CD4-positive, alpha-beta T cell treated with Interleukin-12 subunit alpha and Interleukin-12 subunit beta, for 1 hour (primary cell): ENCODE measurements around the gene C2orf74.
A peak's percentile ranks its signal among the peaks of the same experiment; 100 is the strongest.
"Not testable (repeated sequence)": the region's sequence is repeated elsewhere in the genome, so short reads cannot be mapped to it uniquely, and the experiment has no call there.

ENCODE experiments used
- DNase-seq: peaks from one replicate; pipeline ENCODE4 v3.0.0-alpha.2; 2020

Gene C2orf74

GRCh38 chr2:61161888-61162287, at the start of gene C2orf74:
Gene C2orf74 (plus strand): TSS chr2:61162188. CDS start chr2:61162515, 327 bp downstream.
- no peak for DNase-seq

DNA sequence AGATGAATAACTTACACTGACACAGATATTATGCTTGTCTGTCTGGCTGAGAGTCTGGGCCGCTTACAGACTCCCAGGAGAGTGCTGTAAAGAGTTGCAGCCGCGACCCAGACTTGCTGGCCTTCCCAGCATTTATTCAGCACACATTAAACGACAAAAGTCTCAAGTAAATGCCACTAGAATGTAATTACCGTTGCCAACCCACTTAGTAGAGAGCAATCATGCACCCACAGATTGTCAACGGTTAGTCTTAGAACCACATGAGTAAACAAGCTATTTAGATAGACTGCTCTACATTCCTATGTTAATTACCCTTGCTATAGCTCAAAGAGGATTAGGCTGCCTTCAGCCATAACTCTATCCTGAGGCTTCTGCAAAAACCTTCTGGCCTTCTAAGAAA, 47.8 kb upstream of the C2orf74 start:
- DNase-seq: no peak

DNA sequence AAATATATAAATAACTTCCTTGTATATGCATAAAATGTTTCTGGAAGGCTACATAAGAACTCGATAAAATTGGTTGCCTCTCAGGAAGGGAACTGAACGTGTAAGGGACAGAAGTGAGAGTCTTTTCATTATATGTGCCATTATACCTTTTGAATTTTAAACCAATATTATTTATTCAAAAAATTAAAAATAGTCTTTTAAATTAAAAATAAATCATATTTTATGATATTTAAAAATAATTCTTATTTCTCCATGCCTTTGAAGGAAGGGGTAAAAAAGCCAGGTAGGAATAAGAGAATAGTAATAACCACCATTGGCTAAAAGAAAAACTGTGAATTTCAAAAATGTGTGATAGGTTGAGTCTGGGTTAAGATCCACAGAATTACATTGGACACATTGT, 45.7 kb upstream of the C2orf74 start:
- no peak for DNase-seq

DNA sequence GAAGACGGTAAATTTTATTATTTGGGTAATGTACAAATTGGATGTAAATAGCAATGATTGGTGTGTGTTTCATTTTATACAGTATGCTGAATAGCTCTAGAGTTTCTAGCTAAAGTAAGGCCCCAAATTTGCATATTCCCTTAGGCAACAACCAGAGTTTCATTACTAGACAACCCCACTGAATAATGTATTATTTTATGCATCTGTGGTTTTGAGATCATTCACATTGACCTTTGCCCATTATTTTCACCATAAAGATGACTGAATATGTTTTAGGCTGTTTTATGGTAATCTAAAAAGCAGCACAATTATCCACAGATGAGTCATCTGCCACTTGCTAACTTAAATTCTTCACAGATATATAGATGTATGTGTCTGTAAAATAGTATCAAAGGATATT, 44.5 kb upstream of the C2orf74 start:
- no peak for DNase-seq

DNA sequence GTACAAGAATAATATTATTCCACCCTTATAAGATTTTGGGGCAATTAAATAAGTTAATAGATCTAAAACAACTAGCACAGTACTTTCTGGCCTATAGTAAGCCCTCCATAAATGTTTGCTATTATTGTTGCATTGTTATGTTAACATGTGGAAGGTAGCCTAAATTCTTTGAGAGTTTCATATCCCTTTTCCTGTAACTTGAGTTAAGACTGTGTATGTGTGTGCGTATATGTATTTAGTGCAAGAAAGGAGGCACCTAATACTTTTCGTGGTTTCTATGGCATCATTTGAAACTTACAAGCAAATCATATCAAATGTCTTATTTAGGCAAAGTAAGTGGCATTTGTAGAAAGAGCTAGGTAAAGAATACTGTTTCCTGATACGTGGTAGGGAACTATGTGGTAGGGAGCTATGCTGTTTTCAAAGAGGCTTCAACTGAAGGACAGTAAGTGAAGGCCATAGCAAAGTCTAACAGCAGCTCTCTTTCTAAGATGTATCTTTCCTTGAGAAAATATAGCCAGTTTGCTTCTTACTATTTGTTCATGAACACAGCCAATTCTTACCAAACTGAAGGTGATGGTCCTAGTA, 36.8 kb upstream of the C2orf74 start:
- no peak for DNase-seq

- DNase-seq: no peak
These were observed 36.2 kb upstream of the C2orf74 start for GRCh38 chr2:61125798-61126197.

- not testable (repeated sequence) for DNase-seq
These were observed 33.9 kb upstream of the C2orf74 start for GRCh38 chr2:61128122-61128521.

DNA sequence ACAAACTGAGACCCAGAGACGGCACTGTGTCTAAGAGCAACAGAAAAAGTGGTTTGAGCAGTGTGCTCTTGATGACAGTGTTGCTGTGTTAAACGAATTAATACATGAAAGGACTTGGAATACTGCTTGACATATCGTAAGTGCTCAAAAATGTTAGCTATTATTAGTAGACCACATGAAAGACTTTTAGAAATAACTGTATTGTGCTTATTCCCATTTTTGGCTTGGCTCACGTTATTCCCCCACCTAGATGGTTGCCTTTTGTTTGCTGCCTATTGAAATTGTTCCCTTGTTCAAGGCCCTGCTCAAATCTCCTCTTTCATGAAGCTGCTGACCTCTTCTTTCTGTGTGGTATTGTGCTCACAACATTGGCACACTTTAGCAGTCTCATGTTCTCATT, 27.8 kb upstream of the C2orf74 start:
- no peak for DNase-seq

DNA sequence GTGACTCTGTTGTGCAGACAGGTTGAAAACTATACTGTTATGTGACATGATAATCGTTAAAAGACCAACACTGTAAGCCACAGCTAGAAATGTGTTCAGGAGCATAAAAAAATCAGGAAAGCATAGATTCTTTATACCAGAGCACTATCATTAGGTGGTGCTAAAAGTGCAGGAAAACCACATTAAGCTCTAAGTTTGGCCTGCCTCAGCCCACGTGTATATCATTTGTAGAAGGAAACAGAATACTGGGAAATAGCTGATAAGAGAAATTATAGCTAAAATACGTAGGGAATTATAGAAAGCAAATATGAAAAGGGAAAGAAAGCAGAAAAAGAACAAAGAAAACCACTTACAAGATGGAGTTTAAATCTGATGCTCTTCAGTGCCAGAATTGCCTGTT, 26.5 kb upstream of the C2orf74 start:
- peak; percentile 24 for DNase-seq

GRCh38 chr2:61138859-61139258, 23.1 kb upstream of the C2orf74 start:
- no peak for DNase-seq

DNA sequence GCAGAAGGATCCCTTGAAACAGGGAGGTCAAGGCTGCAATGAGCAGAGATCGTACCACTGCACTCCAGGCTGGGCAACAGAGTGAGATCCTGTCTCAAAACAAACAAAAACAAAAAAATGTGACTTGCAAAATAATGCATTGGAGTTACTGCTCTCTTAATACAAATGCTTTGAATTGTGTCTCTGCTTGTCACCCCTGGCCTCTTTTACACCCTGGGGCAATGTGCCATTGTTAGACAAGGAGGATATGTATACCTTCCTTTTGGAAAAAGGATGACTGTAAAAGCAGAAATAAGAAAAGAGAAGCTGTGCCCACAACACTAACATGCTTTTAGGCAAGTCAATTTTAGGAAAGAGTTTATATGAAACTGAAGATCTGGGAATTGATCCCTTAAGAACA, 20.8 kb upstream of the C2orf74 start:
- DNase-seq: no peak

- DNase-seq: peak; percentile 96
These were observed 17.2 kb upstream of the C2orf74 start for GRCh38 chr2:61144697-61145268.

DNA sequence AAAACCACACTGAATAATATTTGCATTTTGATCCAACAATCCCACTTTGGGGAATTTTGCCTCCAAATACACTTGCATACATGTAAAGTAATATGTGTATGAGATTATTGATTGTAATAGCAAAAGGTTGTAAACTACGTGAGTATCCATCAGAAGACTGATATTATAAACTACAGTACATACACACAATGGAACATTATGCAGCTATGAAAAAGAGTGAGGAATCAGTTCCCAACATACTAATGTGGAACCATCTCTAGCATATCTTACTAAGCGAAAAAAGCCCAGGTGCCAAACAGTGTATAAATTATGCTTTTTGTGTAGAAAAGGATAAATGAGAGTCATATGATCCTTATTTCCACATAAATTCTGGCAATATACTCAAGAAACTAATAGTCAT, 16.0 kb upstream of the C2orf74 start:
- DNase-seq: no peak

DNA sequence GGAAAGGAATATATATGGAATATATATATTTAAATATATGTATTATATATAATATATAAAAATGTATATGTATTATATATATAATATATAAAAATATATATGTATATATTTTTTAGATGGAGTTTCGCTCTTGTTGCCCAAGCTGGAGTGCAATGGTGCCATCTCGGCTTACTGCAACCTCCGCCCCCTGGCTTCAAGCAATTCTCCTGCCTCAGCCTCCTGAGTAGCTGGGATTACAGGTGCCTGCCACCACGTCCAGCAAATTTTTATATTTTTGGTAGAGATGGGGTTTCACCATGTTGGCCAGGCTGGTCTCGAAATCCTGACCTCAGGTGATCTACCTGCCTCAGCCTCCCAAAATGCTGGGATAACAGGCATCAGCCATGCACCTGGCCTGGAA, 13.9 kb upstream of the C2orf74 start:
- not testable (repeated sequence) for DNase-seq

- DNase-seq: no peak
These were observed 12.9 kb upstream of the C2orf74 start for GRCh38 chr2:61149074-61149473.

DNA sequence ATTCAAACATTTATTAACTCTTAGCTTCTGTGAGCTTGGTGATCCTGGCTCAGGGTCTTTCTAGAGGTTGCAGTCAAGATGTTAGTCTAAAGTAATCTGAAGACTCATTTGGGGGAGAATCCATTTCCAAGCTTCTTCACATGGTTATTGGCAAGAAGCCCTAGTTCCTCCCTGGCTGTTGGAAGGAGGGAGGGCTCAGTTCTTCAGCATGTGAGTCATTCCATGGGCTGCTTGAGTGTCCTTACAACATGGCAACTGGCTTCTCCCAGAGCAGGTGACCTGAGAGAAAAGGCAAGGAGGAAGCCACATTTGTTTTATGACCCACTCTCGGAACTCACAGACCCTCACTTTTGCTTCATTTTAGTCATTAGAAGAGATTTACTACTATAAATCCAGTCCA, 10.6 kb upstream of the C2orf74 start:
- DNase-seq: no peak

DNA sequence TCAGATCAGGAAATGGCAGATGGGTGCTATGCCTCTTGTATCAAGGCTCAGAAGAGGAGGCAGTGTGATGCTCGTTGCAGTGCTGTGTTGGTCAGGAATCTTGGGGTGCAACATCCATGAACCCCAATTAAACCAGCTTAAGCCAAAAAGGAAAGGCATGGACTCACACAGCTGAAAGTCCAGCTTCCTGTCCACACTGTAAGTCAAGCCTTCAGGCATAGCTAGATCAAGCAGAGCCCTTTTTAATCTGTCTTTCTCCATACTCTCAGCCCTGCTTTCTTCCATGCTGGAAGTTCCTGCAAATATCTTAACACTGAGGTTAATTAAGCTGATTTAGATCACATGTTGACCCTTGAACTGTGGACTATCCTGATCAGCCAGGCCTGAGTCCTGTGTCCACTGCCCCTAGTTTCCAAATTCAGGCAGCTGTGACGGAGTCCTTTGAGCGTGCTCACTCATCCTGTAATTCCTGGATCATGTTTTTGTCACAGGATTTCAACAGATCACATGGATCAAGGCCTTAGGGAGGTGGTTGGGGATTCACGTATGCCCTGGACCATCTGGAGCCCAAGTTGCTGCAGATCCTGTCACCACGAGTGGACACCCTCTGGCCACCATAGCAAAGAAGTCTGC, 4.5 kb upstream of the C2orf74 start:
- DNase-seq: no peak

- DNase-seq: no peak
These were observed 3.5 kb upstream of the C2orf74 start for GRCh38 chr2:61158356-61158955.

- DNase-seq: no peak
These were observed 733 bp downstream of the C2orf74 start for GRCh38 chr2:61162721-61163120.

DNA sequence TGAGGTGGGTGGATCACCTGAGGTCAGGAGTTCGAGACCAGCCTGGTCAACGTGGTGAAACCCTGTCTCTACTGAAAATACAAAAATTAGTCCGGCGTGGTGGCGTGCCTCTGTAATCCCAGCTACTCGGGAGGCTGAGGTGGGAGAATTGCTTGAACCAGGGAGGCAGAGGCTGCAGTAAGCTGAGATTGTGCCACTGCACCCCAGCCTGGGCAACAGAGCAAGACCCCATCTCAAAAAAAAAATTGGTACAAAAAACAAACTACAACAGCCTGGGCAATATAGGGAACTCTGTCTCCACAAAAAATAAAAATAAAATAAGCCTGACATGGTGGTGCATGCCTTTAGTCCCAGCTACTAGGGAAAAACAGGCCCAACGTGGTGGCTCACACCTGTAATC, 3.1 kb downstream of the C2orf74 start:
- DNase-seq: not testable (repeated sequence)

DNA sequence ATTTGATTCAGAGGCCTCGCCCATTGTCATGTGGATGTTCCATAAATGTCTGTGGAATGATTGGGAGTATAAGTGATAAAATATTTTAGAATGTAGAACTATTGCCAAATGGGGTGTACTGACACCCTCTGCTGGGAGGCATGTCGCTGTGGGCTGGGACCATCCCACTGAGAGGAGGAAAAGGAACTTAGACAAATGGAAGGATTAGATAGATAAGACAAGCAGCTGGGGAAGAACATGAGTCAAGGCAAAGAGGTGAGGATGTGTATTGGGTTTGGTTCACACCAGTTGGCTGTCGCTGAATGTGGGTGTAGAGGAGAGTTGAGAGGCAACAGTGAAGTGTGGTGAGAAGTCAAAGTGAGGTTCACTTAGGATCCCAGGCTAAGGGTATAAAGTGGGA, 4.0 kb downstream of the C2orf74 start:
- no peak for DNase-seq

GRCh38 chr2:61167579-61167978, 5.6 kb downstream of the C2orf74 start:
- DNase-seq: no peak

- DNase-seq: no peak
These were observed 10.7 kb downstream of the C2orf74 start for GRCh38 chr2:61172671-61173070.

GRCh38 chr2:61173116-61173515, 11.1 kb downstream of the C2orf74 start:
- no peak for DNase-seq
